KMS-11 (cell line): ENCODE results near the gene SDK2.

ENCODE experiments used
- H2AFZ ChIP-seq: fragments of 200-600 bp; sonication (generic); 2 replicates; pipeline ENCODE4 v1.6.1; 2016; ENCODE audit warnings: antibody characterized with exemption, mixed run types, low read depth
- H3K27ac ChIP-seq: fragments of 200-600 bp; sonication (generic); 2 replicates; pipeline ENCODE4 v1.6.1; 2016; ENCODE audit warnings: mild to moderate bottlenecking, mixed run types
- H3K27me3 ChIP-seq: fragments of 200-600 bp; sonication (generic); 2 replicates; pipeline ENCODE4 v1.6.1; 2017; ENCODE audit warnings: mild to moderate bottlenecking, low read depth, mixed run types, moderate library complexity; ENCODE audit not compliant: insufficient read depth
- H3K36me3 ChIP-seq: fragments of 200-600 bp; sonication (generic); 2 replicates; pipeline ENCODE4 v1.6.1; 2017; ENCODE audit warnings: mild to moderate bottlenecking, mixed run types; ENCODE audit not compliant: insufficient read depth
- H3K4me1 ChIP-seq: fragments of 200-600 bp; sonication (generic); 2 replicates; pipeline ENCODE4 v1.6.1; 2016; ENCODE audit warnings: mild to moderate bottlenecking, low read depth, mixed run types; ENCODE audit not compliant: poor library complexity, severe bottlenecking
- H3K4me2 ChIP-seq: fragments of 200-600 bp; sonication (generic); 2 replicates; pipeline ENCODE4 v1.7.0; 2016; ENCODE audit warnings: mild to moderate bottlenecking, mixed run types
- H3K4me3 ChIP-seq: fragments of 200-600 bp; sonication (generic); IDR thresholded peaks from 2 replicates; pipeline ENCODE4 v1.6.1; 2017; ENCODE audit warnings: low read depth, low read length, mixed read lengths; ENCODE audit not compliant: insufficient read depth
- H3K79me2 ChIP-seq: fragments of 200-600 bp; sonication (generic); 2 replicates; pipeline ENCODE4 v1.6.1; 2016; ENCODE audit warnings: low read depth, mixed run types; ENCODE audit not compliant: insufficient read depth
- H3K9ac ChIP-seq: fragments of 200-600 bp; sonication (generic); 2 replicates; pipeline ENCODE4 v1.6.1; 2016; ENCODE audit warnings: mild to moderate bottlenecking, mixed run types
- H4K20me1 ChIP-seq: fragments of 200-600 bp; sonication (generic); 2 replicates; pipeline ENCODE4 v1.6.1; 2016; ENCODE audit warnings: mild to moderate bottlenecking, mixed run types; ENCODE audit not compliant: insufficient read depth
- TF ChIP-seq, protein P1 (sequence below): fragments of 200-600 bp; sonication (generic); conservative IDR thresholded peaks from 2 replicates; pipeline ENCODE4 v1.6.1; 2017; ENCODE audit warnings: low read depth, mild to moderate bottlenecking, antibody characterized with exemption, low read length, moderate library complexity, mixed read lengths

SDK2 gene

DNA sequence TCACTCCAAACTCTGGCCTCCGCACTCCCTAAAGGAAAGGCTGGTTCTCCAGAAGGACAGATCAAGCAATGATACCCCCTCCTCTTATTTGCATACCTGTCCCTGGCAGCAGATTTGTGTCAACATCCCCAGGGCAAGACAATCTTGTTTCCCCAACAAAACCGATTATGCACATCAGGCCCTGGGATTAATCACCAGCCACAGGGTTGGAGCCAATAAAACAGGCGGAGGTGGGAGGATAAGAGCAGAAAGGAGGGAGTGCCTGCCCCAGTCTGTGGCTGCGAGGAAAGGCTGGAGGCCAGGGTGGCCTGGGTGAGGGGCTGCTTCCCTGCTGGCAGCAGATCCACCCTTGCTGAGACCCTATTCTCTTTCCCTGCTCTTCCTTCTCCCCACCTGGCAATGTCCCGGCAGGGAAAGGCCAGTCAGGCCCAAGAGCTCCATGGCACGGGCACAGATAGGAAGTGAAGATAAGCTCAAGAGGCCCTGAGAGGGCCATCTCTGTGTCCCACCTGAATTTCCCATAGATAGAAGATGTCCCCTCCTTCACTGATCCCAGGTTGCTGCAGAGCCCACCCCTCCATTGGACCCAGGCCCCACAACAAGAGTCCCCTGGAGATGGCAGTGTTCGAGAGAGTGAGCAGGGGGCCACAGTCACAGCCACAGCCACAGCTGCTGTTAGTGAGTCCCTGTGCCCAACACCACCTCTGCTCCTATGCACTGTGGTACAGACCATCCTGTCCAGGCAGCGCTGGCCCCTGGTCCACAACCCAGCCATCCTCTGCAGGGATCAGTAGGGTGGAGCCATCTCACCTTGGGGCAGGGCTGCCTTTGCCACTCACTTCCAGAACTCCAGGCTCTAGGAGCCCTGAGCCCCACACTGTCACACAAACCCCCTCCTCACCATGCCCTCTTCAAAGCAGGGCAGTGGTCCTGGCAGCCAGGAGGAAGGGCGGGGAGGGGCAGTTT is 137.5 kb downstream of the SDK2 start:
- peaks cover 46% of the 10 kb centered on the region for H3K27me3 ChIP-seq
- H3K27ac ChIP-seq = no peak overlapping the region
- no peak overlapping the region for H3K9ac ChIP-seq
- no peak overlapping the region for H3K4me2 ChIP-seq
- no peak overlapping the region for H2AFZ ChIP-seq
- TF ChIP-seq, protein P1, sequence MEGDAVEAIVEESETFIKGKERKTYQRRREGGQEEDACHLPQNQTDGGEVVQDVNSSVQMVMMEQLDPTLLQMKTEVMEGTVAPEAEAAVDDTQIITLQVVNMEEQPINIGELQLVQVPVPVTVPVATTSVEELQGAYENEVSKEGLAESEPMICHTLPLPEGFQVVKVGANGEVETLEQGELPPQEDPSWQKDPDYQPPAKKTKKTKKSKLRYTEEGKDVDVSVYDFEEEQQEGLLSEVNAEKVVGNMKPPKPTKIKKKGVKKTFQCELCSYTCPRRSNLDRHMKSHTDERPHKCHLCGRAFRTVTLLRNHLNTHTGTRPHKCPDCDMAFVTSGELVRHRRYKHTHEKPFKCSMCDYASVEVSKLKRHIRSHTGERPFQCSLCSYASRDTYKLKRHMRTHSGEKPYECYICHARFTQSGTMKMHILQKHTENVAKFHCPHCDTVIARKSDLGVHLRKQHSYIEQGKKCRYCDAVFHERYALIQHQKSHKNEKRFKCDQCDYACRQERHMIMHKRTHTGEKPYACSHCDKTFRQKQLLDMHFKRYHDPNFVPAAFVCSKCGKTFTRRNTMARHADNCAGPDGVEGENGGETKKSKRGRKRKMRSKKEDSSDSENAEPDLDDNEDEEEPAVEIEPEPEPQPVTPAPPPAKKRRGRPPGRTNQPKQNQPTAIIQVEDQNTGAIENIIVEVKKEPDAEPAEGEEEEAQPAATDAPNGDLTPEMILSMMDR = no peak
- H3K4me1 ChIP-seq = no peaks in the 10 kb centered on the region
- H3K36me3 ChIP-seq = no peaks in the 10 kb centered on the region
- H3K79me2 ChIP-seq = no peaks in the 10 kb centered on the region
- no peak overlapping the region for H3K4me3 ChIP-seq
- H4K20me1 ChIP-seq = no peaks in the 10 kb centered on the region

GRCh38 chr17:73503560-73503959 is 140.7 kb downstream of the SDK2 start:
- Histone ChIP-seq H3K4me2 (no peak overlapping the region), H3K9ac (no peak overlapping the region), H3K79me2 (no peaks in the 10 kb centered on the region), H3K27me3 (peaks cover 41% of the 10 kb centered on the region), H3K4me3 (no peak overlapping the region), H4K20me1 (no peaks in the 10 kb centered on the region), H3K36me3 (no peaks in the 10 kb centered on the region), H2AFZ (no peak overlapping the region), H3K27ac (no peak overlapping the region), H3K4me1 (no peaks in the 10 kb centered on the region)
- TF ChIP-seq, protein P1 = no peak

GRCh38 chr17:73500414-73500999 is 143.7 kb downstream of the SDK2 start:
- Histone ChIP-seq H2AFZ (no peak overlapping the region), H3K27me3 (peaks cover 60% of the 10 kb centered on the region), H3K79me2 (no peaks in the 10 kb centered on the region), H3K9ac (no peak overlapping the region), H4K20me1 (no peaks in the 10 kb centered on the region), H3K4me2 (no peak overlapping the region), H3K36me3 (no peaks in the 10 kb centered on the region), H3K4me1 (no peaks in the 10 kb centered on the region), H3K27ac (no peak overlapping the region), H3K4me3 (no peak overlapping the region)
- TF ChIP-seq, protein P1 = no peak

- Histone ChIP-seq H3K4me3 (no peak overlapping the region), H2AFZ (no peak overlapping the region), H4K20me1 (no peaks in the 10 kb centered on the region), H3K27ac (no peak overlapping the region), H3K36me3 (no peaks in the 10 kb centered on the region), H3K4me1 (no peaks in the 10 kb centered on the region), H3K79me2 (no peaks in the 10 kb centered on the region), H3K4me2 (no peak overlapping the region), H3K9ac (no peak overlapping the region), H3K27me3 (peaks cover 72% of the 10 kb centered on the region)
- TF ChIP-seq, protein P1 = no peak
These were observed 145.2 kb downstream of the SDK2 start for GRCh38 chr17:73498886-73499554.
